Upper lobe of right lung (tissue), 1 donor: ENCODE measurements around the gene DSC3. TPM values are rescaled to one million over a fixed set of nuclear protein-coding genes. Genes with fewer than 3 reads are reported as not detected.
A peak's percentile ranks its signal among the peaks of the same experiment; 100 is the strongest.
"Not testable (repeated sequence)": the region's sequence is repeated elsewhere in the genome, so short reads cannot be mapped to it uniquely, and the experiment has no call there.

ENCODE experiments used
- ATAC-seq: fragments of 200-7000 bp; cut with Tn5 transposase; one replicate; pipeline ENCODE4 v1.9.1; 2020; ENCODE audit warnings: mild to moderate bottlenecking, moderate library complexity
- DNase-seq: peaks from one replicate; pipeline ENCODE4 v3.0.0-alpha.2; 2020
- H3K27ac ChIP-seq: fragments of 200-600 bp; one replicate; pipeline ENCODE4 v1.8.0; 2022
- H3K27me3 ChIP-seq: fragments of 200-600 bp; one replicate; pipeline ENCODE4 v1.8.0; 2022; ENCODE audit warnings: mild to moderate bottlenecking
- H3K36me3 ChIP-seq: fragments of 200-600 bp; one replicate; pipeline ENCODE4 v1.8.0; 2022
- H3K4me1 ChIP-seq: fragments of 200-600 bp; one replicate; pipeline ENCODE4 v1.8.0; 2022
- H3K4me3 ChIP-seq: fragments of 200-600 bp; one replicate; pipeline ENCODE4 v1.8.0; 2022; ENCODE audit warnings: mild to moderate bottlenecking
- H3K9me3 ChIP-seq: fragments of 200-600 bp; one replicate; pipeline ENCODE4 v1.8.0; 2022
- CTCF ChIP-seq: fragments of 200-600 bp; IDR thresholded peaks from one replicate; pipeline ENCODE4 v1.8.0; 2022; ENCODE audit warnings: antibody characterized with exemption
- intact Hi-C: fragments of 100-400 bp; cut with DNase I; formaldehyde crosslinking; loops from one replicate; pipeline ENCODE4 v1.11.0; 2022
- total RNA-seq: library from RNA; stranded (reverse); fragmentation: NEBNext Ultra II Directional; extraction: Animal tissue kit (Norgen Biotek cat#: 25700); gene quantifications from one replicate; pipeline ENCODE4 v1.2.1, GENCODE V29; 2021
- donor health status: DM: no; HTN: yes; CAD: no; lungs with severe emphysema.

DSC3 gene
- total RNA-seq, 1 donor from 2014 or later, result 1.6 TPM

GRCh38 chr18:30985753-30986152 is 56.8 kb downstream of the DSC3 start:
- ATAC-seq (no peak), DNase-seq (no peak)
- Histone ChIP-seq H3K36me3 (no peaks in the 10 kb centered on the region), H3K27ac (no peak overlapping the region), H3K27me3 (no peaks in the 10 kb centered on the region), H3K4me1 (no peaks in the 10 kb centered on the region), H3K9me3 (no peaks in the 10 kb centered on the region), H3K4me3 (no peak overlapping the region)
- no peak for TF ChIP-seq CTCF
- intact Hi-C loops, result no loop called here

- no peak overlapping the region for H3K4me3 ChIP-seq
- no peak overlapping the region for H3K27ac ChIP-seq
- no peak for TF ChIP-seq CTCF
- intact Hi-C loops, result no loop called here
- no peak for ATAC-seq
- no peaks in the 10 kb centered on the region for H3K4me1 ChIP-seq
- DNase-seq, result no peak
- no peaks in the 10 kb centered on the region for H3K27me3 ChIP-seq
- no peaks in the 10 kb centered on the region for H3K9me3 ChIP-seq
- H3K36me3 ChIP-seq, result no peaks in the 10 kb centered on the region
These were observed 60.1 kb downstream of the DSC3 start for GRCh38 chr18:30982285-30982992.

GRCh38 chr18:30978091-30978490 is 64.5 kb downstream of the DSC3 start:
- H3K36me3 ChIP-seq, H3K27me3 ChIP-seq, H3K4me1 ChIP-seq, DNase-seq, ATAC-seq, H3K4me3 ChIP-seq, H3K27ac ChIP-seq, H3K9me3 ChIP-seq, intact Hi-C loops: not testable (repeated sequence)

GRCh38 chr18:30971338-30971956 is 71.1 kb downstream of the DSC3 start:
- ATAC-seq (no peak), DNase-seq (no peak)
- intact Hi-C loops, result no loop called here
- no peaks in the 10 kb centered on the region for H3K9me3 ChIP-seq
- H3K27me3 ChIP-seq, result no peaks in the 10 kb centered on the region
- no peaks in the 10 kb centered on the region for H3K4me1 ChIP-seq
- TF ChIP-seq CTCF, result peak; percentile 73
- H3K4me3 ChIP-seq, result no peak overlapping the region
- no peak overlapping the region for H3K27ac ChIP-seq
- no peaks in the 10 kb centered on the region for H3K36me3 ChIP-seq

- Histone ChIP-seq H3K4me3 (no peak overlapping the region), H3K27me3 (no peaks in the 10 kb centered on the region), H3K9me3 (no peaks in the 10 kb centered on the region), H3K4me1 (no peaks in the 10 kb centered on the region), H3K36me3 (no peaks in the 10 kb centered on the region), H3K27ac (no peak overlapping the region)
- intact Hi-C loops, result no loop called here
- ATAC-seq (peak; percentile 61), DNase-seq (no peak)
- TF ChIP-seq CTCF, result peak; percentile 35
These were observed 72.2 kb downstream of the DSC3 start for GRCh38 chr18:30970196-30970816.

- no peak for DNase-seq
- Histone ChIP-seq H3K27me3 (no peaks in the 10 kb centered on the region), H3K9me3 (no peaks in the 10 kb centered on the region), H3K36me3 (no peaks in the 10 kb centered on the region), H3K4me1 (no peaks in the 10 kb centered on the region), H3K4me3 (no peak overlapping the region), H3K27ac (no peak overlapping the region)
- intact Hi-C loops, result no loop called here
- no peak for ATAC-seq
- TF ChIP-seq CTCF, result no peak
These were observed 72.8 kb downstream of the DSC3 start for GRCh38 chr18:30969670-30970170.
